COR-L47 (cell line): Measurements from ENCODE around the gene FAM236B.
"Not testable (repeated sequence)": the region's sequence is repeated elsewhere in the genome, so short reads cannot be mapped to it uniquely, and the experiment has no call there.

ENCODE experiments used
- DNase-seq: peaks from one replicate; lab custom pipeline; 2025; lab: John Stamatoyannopoulos, UW

The FAM236B gene

DNA sequence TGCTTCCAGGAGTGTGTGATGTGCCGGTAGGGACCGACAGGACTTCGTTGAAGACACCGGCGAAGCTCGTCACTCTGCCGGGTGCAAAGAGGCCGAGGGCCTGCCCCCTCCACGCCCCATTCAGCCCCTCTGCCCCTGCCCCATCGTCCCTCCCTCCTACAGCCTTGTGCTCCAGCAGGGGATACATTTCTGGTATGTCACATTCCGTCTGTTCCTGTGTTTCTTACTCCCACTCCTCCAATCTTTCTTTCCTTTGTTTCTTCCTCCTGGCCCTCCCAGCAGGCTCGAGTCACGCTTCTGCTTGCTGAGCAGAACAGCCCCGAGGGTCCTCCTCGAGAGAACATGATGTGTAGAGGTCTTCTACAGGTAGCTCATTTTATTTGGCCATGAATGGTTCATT, at the start of gene FAM236B:
TSS of gene FAM236B (minus strand) at position 101 of the 400 bp plus-strand sequence. CDS start at position 1, 100 bp downstream.
- not testable (repeated sequence) for DNase-seq

DNA sequence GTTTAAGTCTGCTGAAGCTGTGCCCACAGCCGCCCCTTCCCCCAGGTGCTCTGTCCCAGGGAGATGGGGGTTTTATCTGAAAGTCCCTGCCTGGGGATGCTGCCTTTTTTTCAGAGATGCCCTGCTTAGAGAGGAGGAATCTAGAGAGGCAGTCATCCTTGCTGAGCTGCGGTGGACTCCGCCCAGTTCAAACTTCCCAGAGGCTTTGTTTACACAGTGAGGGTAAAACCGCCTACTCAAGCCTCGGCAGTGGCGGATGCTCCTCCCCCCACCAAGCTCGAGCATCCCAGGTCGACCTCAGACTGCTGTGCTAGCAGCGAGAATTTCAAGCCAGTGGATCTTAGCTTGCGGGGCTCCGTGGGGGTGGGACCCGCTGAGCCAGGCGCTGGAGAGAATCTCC, 48.2 kb upstream of the FAM236B start:
- DNase-seq, result not testable (repeated sequence)

DNA sequence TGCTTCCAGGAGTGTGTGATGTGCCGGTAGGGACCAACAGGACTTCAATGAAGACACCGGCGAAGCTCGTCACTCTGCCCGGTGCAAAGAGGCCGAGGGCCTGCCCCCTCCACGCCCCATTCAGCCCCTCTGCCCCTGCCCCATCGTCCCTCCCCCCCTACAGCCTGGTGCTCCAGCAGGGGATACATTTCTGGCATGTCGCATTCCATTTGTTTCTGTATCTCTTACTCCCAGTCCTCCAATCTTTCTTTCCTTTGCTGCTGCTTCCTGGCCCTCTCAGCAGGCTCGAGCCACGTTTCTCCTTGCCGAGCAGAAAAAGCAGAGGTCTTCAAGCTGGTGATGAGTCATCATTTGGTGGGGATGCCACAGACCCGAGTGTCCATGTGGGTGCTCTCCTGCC, 25.6 kb upstream of the FAM236B start, which contains the start of gene FAM236D:
TSS of gene FAM236D (minus strand) at position 101 of the 400 bp plus-strand sequence. CDS start at position 1, 100 bp downstream.
- not testable (repeated sequence) for DNase-seq

DNA sequence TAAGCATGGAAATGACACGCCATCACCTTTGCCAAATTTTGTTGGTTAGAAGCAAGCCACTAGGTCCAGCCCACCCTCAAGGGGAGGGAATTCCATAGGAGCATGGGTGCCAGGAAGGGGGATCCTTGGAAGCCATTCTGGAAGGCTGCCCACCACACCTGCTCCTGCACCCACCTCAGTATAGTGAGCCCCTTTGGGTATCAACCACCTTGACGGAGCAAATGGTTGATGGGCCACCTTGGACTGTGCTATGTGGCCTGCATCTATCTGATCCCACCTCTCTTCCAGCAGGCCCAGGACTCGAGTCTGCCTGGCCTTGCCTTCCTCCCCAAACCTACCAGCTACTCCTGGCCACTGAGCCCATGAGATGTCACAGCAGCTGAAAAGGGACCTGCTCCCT, 7.9 kb upstream of the FAM236B start:
- DNase-seq, result not testable (repeated sequence)

- DNase-seq, result not testable (repeated sequence)
These were observed 5.7 kb upstream of the FAM236B start for GRCh38 chrX:72788142-72788541.

- not testable (repeated sequence) for DNase-seq
These were observed 1.5 kb upstream of the FAM236B start for GRCh38 chrX:72783964-72784363.

DNA sequence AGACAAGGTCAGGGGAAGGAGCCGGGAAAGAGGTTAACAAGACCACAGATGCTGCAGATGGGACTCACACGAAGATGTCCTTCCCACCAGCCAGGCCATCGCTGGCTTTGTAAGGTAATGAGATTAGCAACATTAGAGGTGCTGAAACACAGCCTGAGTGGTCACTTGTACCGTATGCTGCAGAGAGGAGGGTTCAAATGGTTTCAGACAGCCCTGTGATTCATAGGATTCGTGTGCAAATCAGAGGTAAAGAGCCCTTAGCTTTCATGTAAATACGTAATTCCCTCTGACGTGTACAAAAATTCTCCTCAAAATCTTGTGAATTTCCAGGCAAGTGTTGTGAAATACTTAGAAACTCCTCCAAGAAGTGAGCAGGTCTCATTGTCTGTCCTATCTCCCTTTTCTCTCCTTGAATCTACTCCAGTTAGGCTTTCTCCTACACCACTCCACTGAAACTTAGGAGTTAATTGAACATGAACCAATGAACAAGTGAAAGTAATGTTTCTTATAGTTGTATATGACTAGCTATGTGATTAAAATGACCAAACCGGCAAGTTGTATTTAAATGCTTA, 991 bp upstream of the FAM236B start:
- not testable (repeated sequence) for DNase-seq

DNA sequence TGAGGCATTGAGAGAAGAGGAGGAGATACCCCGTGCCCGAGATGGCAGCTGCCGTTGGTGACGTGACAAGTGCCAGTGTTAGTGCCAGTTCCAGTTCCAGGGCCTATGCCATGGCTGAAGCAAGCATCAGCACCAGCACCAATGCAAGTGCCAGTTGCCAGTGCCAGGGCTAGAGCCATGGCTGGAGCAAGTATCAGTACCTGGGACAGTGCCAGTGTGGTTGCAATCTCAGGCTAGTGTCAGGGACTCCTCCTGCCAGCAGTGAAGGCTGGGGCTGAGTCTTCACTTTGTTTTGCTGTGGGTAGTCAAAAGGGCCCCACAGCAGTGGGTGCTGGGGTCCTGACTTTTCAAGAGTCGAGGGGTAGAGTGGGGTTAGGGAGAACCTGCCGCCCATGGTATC, 4.3 kb downstream of the FAM236B start:
- DNase-seq, result not testable (repeated sequence)

DNA sequence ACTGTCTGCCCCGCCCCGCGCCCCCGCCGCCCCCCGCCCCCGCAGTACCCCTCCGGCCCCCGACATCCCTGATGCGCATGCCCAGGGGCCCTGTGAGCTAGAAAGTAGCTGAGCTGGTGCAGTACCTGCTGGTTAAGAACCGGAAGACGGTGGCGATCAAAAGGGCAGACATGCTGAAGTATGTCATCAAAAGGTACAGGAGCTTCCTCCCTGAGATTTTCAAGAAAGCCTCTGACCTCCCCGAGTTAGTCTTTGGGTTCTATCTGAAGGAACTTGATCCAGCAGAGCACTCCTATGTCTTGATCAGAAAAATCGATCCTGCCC, 5.0 kb downstream of the FAM236B start:
- not testable (repeated sequence) for DNase-seq

DNA sequence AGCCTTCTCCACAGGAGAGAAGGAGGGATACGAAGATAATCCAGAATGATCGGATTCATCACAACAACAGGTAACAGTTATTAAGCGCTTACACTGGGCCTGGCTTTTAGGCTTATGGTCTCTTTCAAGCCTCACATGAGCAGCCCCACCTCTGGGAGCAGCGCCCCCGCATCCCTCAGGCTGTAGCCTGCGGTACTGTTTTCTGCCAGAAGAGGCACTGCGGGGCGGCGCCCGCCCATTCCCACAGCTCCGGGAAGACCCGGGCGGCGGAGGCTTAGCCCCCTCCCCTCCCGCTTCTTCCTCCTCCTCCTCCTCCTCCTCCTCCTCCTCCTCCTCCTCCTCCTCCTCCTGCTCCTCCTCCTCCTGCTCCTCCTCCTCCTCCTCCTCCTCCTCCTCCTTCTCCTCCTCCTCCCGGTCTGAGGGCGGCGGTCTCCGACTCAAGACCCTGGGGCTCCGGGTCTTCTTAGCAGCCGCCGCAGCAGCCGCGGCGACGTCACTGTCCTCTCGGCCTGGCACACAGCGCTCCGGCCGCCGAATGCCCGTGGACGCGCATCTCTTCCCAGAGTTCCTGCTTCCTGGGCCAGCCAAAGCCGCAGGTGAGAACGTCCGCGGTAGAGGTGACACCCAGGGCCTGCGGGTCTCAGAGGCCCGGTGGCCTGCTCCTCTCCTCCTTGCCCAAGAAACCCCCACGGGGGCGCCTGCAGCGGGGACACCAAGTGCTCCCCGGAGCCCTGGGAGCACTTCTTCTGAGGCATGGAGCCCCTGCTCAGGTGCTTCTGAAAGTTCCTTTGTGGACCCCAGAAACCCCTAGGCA, 5.6 kb downstream of the FAM236B start, which contains the start of gene DMRTC1B:
TSS of gene DMRTC1B (plus strand) at position 238 of the 814 bp plus-strand sequence. CDS start 68,246 bp downstream, outside the sequence.
- DNase-seq, result not testable (repeated sequence)

DNA sequence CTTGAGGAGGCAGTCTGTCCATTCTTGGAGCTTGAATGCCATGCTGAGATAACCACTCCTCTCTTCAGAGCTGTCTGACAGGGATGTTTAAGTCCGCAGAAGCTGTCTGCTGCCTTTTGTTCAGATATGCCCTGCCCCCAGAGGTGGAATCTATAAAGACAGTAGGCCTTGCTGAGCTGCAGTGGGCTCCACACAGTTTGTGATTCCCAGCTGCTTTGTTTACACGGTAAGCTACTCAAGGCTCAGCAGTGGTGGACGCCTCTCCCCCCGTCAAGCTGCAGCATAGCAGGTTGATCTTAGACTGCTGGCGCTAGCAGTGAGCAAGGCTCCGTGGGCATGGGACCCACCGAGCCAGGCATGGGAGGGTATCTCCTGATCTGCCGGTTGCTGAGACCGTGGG, 22.0 kb downstream of the FAM236B start:
- DNase-seq, result not testable (repeated sequence)

DNA sequence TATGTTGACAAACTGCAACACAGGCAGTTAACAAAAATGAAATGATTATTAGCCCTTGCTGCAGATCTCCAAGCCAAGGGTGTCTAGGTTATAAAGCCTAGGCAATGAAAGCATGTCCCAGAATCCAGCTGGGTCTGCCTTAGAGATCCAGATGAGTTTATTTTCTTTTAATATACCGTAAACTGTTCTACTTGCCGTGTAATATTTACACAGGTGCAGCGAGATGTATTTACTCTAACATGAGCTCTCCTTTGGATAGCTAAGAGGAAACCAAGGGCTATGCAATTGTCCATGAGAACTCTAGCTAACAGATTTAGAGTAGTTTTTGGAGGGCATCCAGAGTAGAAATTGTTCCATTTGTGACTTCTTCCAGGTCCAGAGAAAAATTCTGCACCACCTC, 33.9 kb downstream of the FAM236B start:
- not testable (repeated sequence) for DNase-seq

DNA sequence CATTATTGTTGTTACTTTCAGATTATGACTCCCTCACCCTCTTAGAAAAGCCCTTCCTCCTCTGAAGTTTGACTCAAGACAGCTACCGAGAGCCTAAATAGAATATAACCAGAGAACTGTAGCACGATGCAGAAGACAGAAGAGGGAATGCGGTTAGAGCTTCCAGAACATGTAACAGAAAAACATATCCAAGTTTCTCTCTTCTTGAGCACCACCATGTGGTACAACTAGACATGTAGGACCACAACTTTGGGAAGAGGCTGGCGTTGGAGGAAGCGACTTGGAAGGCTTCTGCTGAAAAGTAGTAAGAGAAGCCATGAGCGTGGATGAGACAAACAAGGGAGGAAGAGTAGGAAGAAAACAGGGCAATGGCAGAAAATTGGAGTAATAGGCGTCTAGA, 36.9 kb downstream of the FAM236B start:
- not testable (repeated sequence) for DNase-seq

DNA sequence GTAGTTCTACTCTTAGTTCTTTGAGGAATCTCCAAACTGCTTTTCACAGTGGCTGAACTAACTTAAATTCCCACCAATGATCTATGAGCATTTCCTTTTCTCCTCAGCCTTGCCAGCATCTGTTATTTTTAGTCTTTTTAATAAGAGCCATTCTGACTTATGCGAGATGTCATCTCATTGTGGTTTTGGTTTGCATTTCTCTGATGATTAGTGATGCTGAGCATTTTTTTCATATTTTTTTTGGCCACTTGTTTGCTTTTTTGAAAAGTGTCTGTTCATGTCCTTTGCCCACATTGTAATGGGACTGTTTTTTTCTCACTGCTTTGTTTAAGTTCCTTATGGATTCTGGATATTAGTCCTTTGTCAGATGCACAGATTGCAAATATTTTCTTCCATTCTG, 46.9 kb downstream of the FAM236B start:
- DNase-seq, result no peak

DNA sequence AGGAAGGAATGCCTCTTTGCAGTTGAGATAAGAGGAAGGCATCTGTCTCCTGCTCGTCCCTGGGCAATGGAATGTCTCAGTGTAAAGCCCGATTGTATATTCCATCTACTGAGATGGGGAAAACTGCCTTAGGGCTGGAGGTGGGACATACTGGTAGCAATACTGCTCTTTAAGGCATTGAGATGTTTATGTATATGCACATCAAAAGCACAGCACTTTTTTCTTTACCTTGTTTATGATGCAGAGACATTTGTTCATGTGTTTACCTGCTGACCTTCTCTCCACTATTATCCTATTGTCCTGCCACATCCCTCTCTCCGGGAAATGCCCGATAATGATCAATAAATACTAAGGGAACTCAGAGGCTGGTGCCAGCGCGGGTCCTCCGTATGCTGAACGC, 48.8 kb downstream of the FAM236B start:
- not testable (repeated sequence) for DNase-seq
